H9 (cell line): ENCODE results near the gene SLC2A3. TPM values are rescaled to one million over a fixed set of nuclear protein-coding genes. Genes with fewer than 3 reads are reported as not detected.
A peak's percentile ranks its signal among the peaks of the same experiment; 100 is the strongest.
"Not testable (repeated sequence)": the region's sequence is repeated elsewhere in the genome, so short reads cannot be mapped to it uniquely, and the experiment has no call there.

ENCODE experiments used
- DNase-seq: peaks from one replicate; pipeline ENCODE4 v3.0.0-alpha.2; 2017
- H2AFZ ChIP-seq: one replicate; pipeline ENCODE4 v1.6.1; 2013; ENCODE audit warnings: mild to moderate bottlenecking, low read length, control low read depth, moderate library complexity
- H2AK5ac ChIP-seq: 2 replicates; pipeline ENCODE4 v1.6.1; 2013; ENCODE audit warnings: low read length, control low read depth, mixed read lengths; ENCODE audit not compliant: insufficient read length
- H2BK120ac ChIP-seq: one replicate; pipeline ENCODE4 v1.6.1; 2013; ENCODE audit warnings: low read depth, mild to moderate bottlenecking, low read length, control low read depth, inconsistent platforms; ENCODE audit not compliant: poor library complexity, severe bottlenecking
- H2BK12ac ChIP-seq: 2 replicates; pipeline ENCODE4 v1.6.1; 2013; ENCODE audit warnings: low read length, control low read depth, mixed read lengths, low read depth; ENCODE audit not compliant: insufficient read length
- H2BK15ac ChIP-seq: 2 replicates; pipeline ENCODE4 v1.6.1; 2013; ENCODE audit warnings: low read depth, low read length, control low read depth
- H2BK20ac ChIP-seq: one replicate; pipeline ENCODE4 v1.6.1; 2013; ENCODE audit warnings: low read depth, mild to moderate bottlenecking, low read length, control low read depth, inconsistent platforms; ENCODE audit not compliant: poor library complexity, severe bottlenecking
- H2BK5ac ChIP-seq: 2 replicates; pipeline ENCODE4 v1.6.1; 2013; ENCODE audit warnings: low read length, control low read depth, mixed read lengths; ENCODE audit not compliant: insufficient read length
- H3K14ac ChIP-seq: 2 replicates; pipeline ENCODE4 v1.6.1; 2013; ENCODE audit warnings: low read length, control low read depth; ENCODE audit not compliant: insufficient read depth
- H3K18ac ChIP-seq: 2 replicates; pipeline ENCODE4 v1.6.1; 2013; ENCODE audit warnings: low read depth, mild to moderate bottlenecking, mixed read lengths, low read length, control low read depth; ENCODE audit not compliant: insufficient read length
- H3K23ac ChIP-seq: 2 replicates; pipeline ENCODE4 v1.6.1; 2013; ENCODE audit warnings: low read length, control low read depth, mixed read lengths, low read depth; ENCODE audit not compliant: insufficient read length
- H3K23me2 ChIP-seq: 2 replicates; pipeline ENCODE4 v1.6.1; 2013; ENCODE audit warnings: low read depth, mild to moderate bottlenecking, mixed read lengths, low read length, control low read depth; ENCODE audit not compliant: insufficient read length, poor library complexity, severe bottlenecking
- H3K27ac ChIP-seq: 2 replicates; pipeline ENCODE4 v1.5.1; 2013; ENCODE audit warnings: low read length, control low read depth, mixed read lengths, low read depth; ENCODE audit not compliant: insufficient read length
- H3K27me3 ChIP-seq: 2 replicates; pipeline ENCODE4 v1.6.1; 2013; ENCODE audit warnings: low read length, control low read depth, inconsistent platforms; ENCODE audit not compliant: insufficient read depth
- H3K4ac ChIP-seq: 2 replicates; pipeline ENCODE4 v1.6.1; 2013; ENCODE audit warnings: low read depth, mild to moderate bottlenecking, control low read depth, inconsistent platforms, low read length, moderate library complexity
- H3K4me1 ChIP-seq: 2 replicates; pipeline ENCODE4 v1.6.1; 2013; ENCODE audit warnings: low read length, control low read depth, inconsistent platforms; ENCODE audit not compliant: insufficient read depth
- H3K4me2 ChIP-seq: 2 replicates; pipeline ENCODE4 v1.6.1; 2013; ENCODE audit warnings: low read length, control low read depth, mixed read lengths; ENCODE audit not compliant: insufficient read length, insufficient read depth
- H3K56ac ChIP-seq: 2 replicates; pipeline ENCODE4 v1.6.1; 2013; ENCODE audit warnings: low read depth, mild to moderate bottlenecking, mixed read lengths, low read length, control low read depth; ENCODE audit not compliant: insufficient read length
- H3K79me1 ChIP-seq: 2 replicates; pipeline ENCODE4 v1.6.1; 2013; ENCODE audit warnings: low read depth, mild to moderate bottlenecking, moderate library complexity, low read length, control low read depth, inconsistent platforms; ENCODE audit not compliant: insufficient read depth, poor library complexity, severe bottlenecking
- H3K79me2 ChIP-seq: 2 replicates; pipeline ENCODE4 v1.6.1; 2013; ENCODE audit warnings: low read length, control low read depth, inconsistent platforms; ENCODE audit not compliant: insufficient read depth
- H3K9ac ChIP-seq: 2 replicates; pipeline ENCODE4 v1.6.1; 2013; ENCODE audit warnings: low read length, control low read depth, mixed read lengths; ENCODE audit not compliant: insufficient read length; ENCODE audit errors: extremely low read depth
- H3K9me3 ChIP-seq: one replicate; pipeline ENCODE4 v1.6.1; 2013; ENCODE audit warnings: low read depth, low read length, inconsistent platforms; ENCODE audit not compliant: control insufficient read depth
- H3T11ph ChIP-seq: one replicate; pipeline ENCODE4 v1.6.1; 2013; ENCODE audit warnings: mild to moderate bottlenecking, low read length, control low read depth, inconsistent platforms
- H4K20me1 ChIP-seq: one replicate; pipeline ENCODE4 v1.6.1; 2013; ENCODE audit not compliant: control insufficient read depth, insufficient read length, insufficient read depth
- H4K5ac ChIP-seq: 2 replicates; pipeline ENCODE4 v1.6.1; 2013; ENCODE audit warnings: low read depth, mild to moderate bottlenecking, mixed read lengths, low read length, control low read depth; ENCODE audit not compliant: insufficient read length
- H4K8ac ChIP-seq: replicated peaks from 2 replicates; pipeline ENCODE4 v1.6.1; 2013; ENCODE audit warnings: low read length, control low read depth, mixed read lengths, low read depth; ENCODE audit not compliant: insufficient read length
- H4K91ac ChIP-seq: 2 replicates; pipeline ENCODE4 v1.6.1; 2013; ENCODE audit warnings: low read depth, mild to moderate bottlenecking, moderate library complexity, mixed read lengths, low read length, control low read depth; ENCODE audit not compliant: insufficient read length
- H3K27ac Mint-ChIP-seq, 3 experiments: 2 replicates in 2 of 3; 3 replicates in 1 of 3; pipeline ENCODE4 v1.8.0; 2020 to 2021; ENCODE audit warnings: mixed read lengths in 3 of 3, mild to moderate bottlenecking in 1 of 3, moderate library complexity in 1 of 3
- H3K27me3 Mint-ChIP-seq: 2 replicates; pipeline ENCODE4 v1.8.0; 2021; ENCODE audit warnings: low read depth, mild to moderate bottlenecking, moderate library complexity, mixed read lengths
- H3K36me3 Mint-ChIP-seq, 3 experiments: 2 replicates in 2 of 3; 3 replicates in 1 of 3; pipeline ENCODE4 v1.8.0; 2020 to 2021; ENCODE audit warnings: low read depth in 3 of 3, mixed read lengths in 3 of 3; ENCODE audit not compliant: insufficient read depth in 1 of 3
- H3K4me1 Mint-ChIP-seq, 2 experiments: 2 replicates each; pipeline ENCODE4 v1.8.0; 2020; ENCODE audit warnings: mixed read lengths in 2 of 2
- H3K4me3 Mint-ChIP-seq, 2 experiments: 2 replicates in 1 of 2; 3 replicates in 1 of 2; pipeline ENCODE4 v1.8.0; 2020 to 2021; ENCODE audit warnings: mild to moderate bottlenecking in 2 of 2, mixed read lengths in 2 of 2, moderate library complexity in 1 of 2
- H3K9me3 Mint-ChIP-seq, 2 experiments: 2 replicates in 1 of 2; 3 replicates in 1 of 2; pipeline ENCODE4 v1.8.0; 2020; ENCODE audit warnings: mild to moderate bottlenecking in 2 of 2, mixed read lengths in 2 of 2, moderate library complexity in 1 of 2
- WGBS: extraction: QIAGEN DNeasy Blood & Tissue Kit; methylation state at CpG from one replicate; pipeline ENCODE4 v1.1.7; 2013; ENCODE audit warnings: missing lambda C conversion rate, low lambda C conversion rate, mixed read lengths; ENCODE audit not compliant: insufficient read length; ENCODE audit errors: extremely low coverage; 5-methylcytosine and 5-hydroxymethylcytosine counted together
- total RNA-seq: library from RNA; stranded (reverse); gene quantifications from 2 replicates; pipeline ENCODE4 v1.2.1, GENCODE V29; 2021

The SLC2A3 gene
- total RNA-seq, 1 experiment from 2014 or later = 569 TPM

DNA sequence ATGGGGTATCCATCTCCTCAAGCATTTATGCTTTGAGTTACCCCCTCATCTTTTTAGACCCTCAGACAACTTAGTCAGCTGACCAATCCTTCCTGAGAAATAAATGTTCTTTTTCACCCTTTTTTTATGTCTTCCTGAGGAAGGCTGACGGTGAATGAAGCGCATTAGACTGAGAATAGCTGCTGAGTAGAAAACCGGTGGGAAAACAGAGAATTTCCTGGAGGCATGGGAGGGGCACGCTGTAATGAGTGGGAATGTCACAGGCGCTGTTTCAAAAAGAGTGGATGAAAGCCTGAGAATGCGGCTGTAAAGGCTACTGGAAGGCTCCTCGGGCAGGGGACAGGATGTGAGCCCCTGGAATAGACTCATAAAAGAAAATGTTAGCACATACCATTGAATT lies 35.8 kb upstream of the SLC2A3 start:
- not testable (repeated sequence) for H3K79me2 ChIP-seq, H4K8ac ChIP-seq, H4K91ac ChIP-seq, H3K23me2 ChIP-seq, H3K56ac ChIP-seq, H3K14ac ChIP-seq, H2AK5ac ChIP-seq, H3K27me3 Mint-ChIP-seq, H2BK120ac ChIP-seq, H2AFZ ChIP-seq, H3K9me3 Mint-ChIP-seq, H3K18ac ChIP-seq, H3K4me1 ChIP-seq, H3K27me3 ChIP-seq, H3K27ac ChIP-seq, H3K36me3 Mint-ChIP-seq, H3K4me2 ChIP-seq, H4K20me1 ChIP-seq, H4K5ac ChIP-seq, DNase-seq, H3K4ac ChIP-seq, H2BK15ac ChIP-seq, H2BK5ac ChIP-seq, H3K9me3 ChIP-seq, H3T11ph ChIP-seq, H3K23ac ChIP-seq, H2BK12ac ChIP-seq, H3K9ac ChIP-seq, H3K79me1 ChIP-seq, H2BK20ac ChIP-seq
- WGBS = no CpG with 5 or more reads among the region's 7 CpGs
- peak overlapping the region; percentile 76 to 99 (median 97); a peak in 5 of 7 replicates for H3K27ac Mint-ChIP-seq
- peak overlapping the region in 1 of 2 experiments; percentile 56; a peak in 1 of 5 replicates for H3K4me3 Mint-ChIP-seq
- peaks cover 41 to 48% of the 10 kb centered on the region in 2 experiments for H3K4me1 Mint-ChIP-seq
